C4-2B (cell line): ENCODE measurements around the gene CRELD1.

Experiments
- CTCF ChIP-seq: fragments of 450-650 bp; conservative IDR thresholded peaks from 2 replicates; pipeline ENCODE4 v1.5.1; 2017; ENCODE audit warnings: mild to moderate bottlenecking
- ZFX ChIP-seq: fragments of 450-650 bp; IDR thresholded peaks from 2 replicates; pipeline ENCODE4 v1.6.1; 2017

- no peak for TF ChIP-seq CTCF
- TF ChIP-seq ZFX = no peak
Observed at GRCh38 chr3:9884555-9885165, 49.0 kb upstream of the CRELD1 start.
